ENCODE measurements around the gene CERKL. TPM values are rescaled to one million over a fixed set of nuclear protein-coding genes. Genes with fewer than 3 reads are reported as not detected.
A peak's percentile ranks its signal among the peaks of the same experiment; 100 is the strongest.
"Not testable (repeated sequence)": the region's sequence is repeated elsewhere in the genome, so short reads cannot be mapped to it uniquely, and the experiment has no call there.

The CERKL gene
- not detected for total RNA-seq

GRCh38 chr2:181656450-181657291, at the start of gene CERKL:
TSS of gene CERKL (minus strand) at chr2:181657105. CDS start at chr2:181657006, 99 bp downstream.
- DNase-seq, result peak; percentile 12
- H3K36me3 Mint-ChIP-seq (ENCODE audit: low read depth), result no peaks in the 10 kb centered on the region

GRCh38 chr2:181702519-181702918, 45.6 kb upstream of the CERKL start:
- H3K27ac Mint-ChIP-seq; DNase-seq; H3K4me3 Mint-ChIP-seq; H3K4me1 Mint-ChIP-seq; H3K27me3 Mint-ChIP-seq; H3K36me3 Mint-ChIP-seq (ENCODE audit: low read depth); POLR2A ChIA-PET: not testable (repeated sequence)
- H3K9me3 Mint-ChIP-seq, result peaks cover 18% of the 10 kb centered on the region
- CTCF ChIA-PET, result interaction anchor here (1.2 kb wide), 1 partner anchor 13 kb away, joined by 3 read pairs; no protein-coding TSS in a partner anchor

More at GRCh38 chr2:181656450-181657291, at the start of gene CERKL:
- Mint-ChIP-seq H3K27me3 (peaks cover 60% of the 10 kb centered on the region), H3K27ac (peak within 1 kb of the TSS; percentile 51), H3K4me1 (peaks cover 8% of the 10 kb centered on the region), H3K4me3 (peak within 1 kb of the TSS; percentile 69), H3K9me3 (no peaks in the 10 kb centered on the region)
- ChIA-PET POLR2A (no interaction called here), CTCF (interaction anchor here (0.8 to 1.4 kb wide), 2 partner anchors 13 to 18 kb away, joined by 3 to 4 read pairs; no protein-coding TSS in a partner anchor)

GRCh38 chr2:181698223-181698622, 41.3 kb upstream of the CERKL start:
- Mint-ChIP-seq H3K9me3 (peaks cover 9% of the 10 kb centered on the region), H3K4me3 (no peak overlapping the region), H3K27ac (no peak overlapping the region), H3K4me1 (no peaks in the 10 kb centered on the region), H3K27me3 (peaks cover 15% of the 10 kb centered on the region), H3K36me3 (ENCODE audit: low read depth) (no peaks in the 10 kb centered on the region)
- ChIA-PET POLR2A (no interaction called here), CTCF (no interaction called here)
- DNase-seq, result no peak

- peaks cover 15% of the 10 kb centered on the region for H3K27me3 Mint-ChIP-seq
- no peaks in the 10 kb centered on the region for H3K36me3 Mint-ChIP-seq (ENCODE audit: low read depth)
- no peak for DNase-seq
- H3K9me3 Mint-ChIP-seq, result peaks cover 4% of the 10 kb centered on the region
- H3K4me1 Mint-ChIP-seq, result no peaks in the 10 kb centered on the region
- ChIA-PET CTCF (interaction anchor here (0.7 kb wide), 1 partner anchor 103 kb away, joined by 3 read pairs; no protein-coding TSS in a partner anchor), POLR2A (no interaction called here)
- H3K27ac Mint-ChIP-seq, result no peak overlapping the region
- H3K4me3 Mint-ChIP-seq, result no peak overlapping the region
Measured at GRCh38 chr2:181697571-181697970, 40.7 kb upstream of the CERKL start.

GRCh38 chr2:181697126-181697525, 40.2 kb upstream of the CERKL start:
- no peaks in the 10 kb centered on the region for H3K4me1 Mint-ChIP-seq
- H3K27me3 Mint-ChIP-seq, result peaks cover 15% of the 10 kb centered on the region
- no peak for DNase-seq
- no peak overlapping the region for H3K4me3 Mint-ChIP-seq
- no peaks in the 10 kb centered on the region for H3K36me3 Mint-ChIP-seq (ENCODE audit: low read depth)
- ChIA-PET POLR2A (no interaction called here), CTCF (interaction anchor here (0.7 kb wide), 1 partner anchor 103 kb away, joined by 3 read pairs; no protein-coding TSS in a partner anchor)
- H3K9me3 Mint-ChIP-seq, result no peaks in the 10 kb centered on the region
- no peak overlapping the region for H3K27ac Mint-ChIP-seq

GRCh38 chr2:181694271-181694670, 37.4 kb upstream of the CERKL start:
- H3K36me3 Mint-ChIP-seq (ENCODE audit: low read depth), result no peaks in the 10 kb centered on the region
- no peak overlapping the region for H3K27ac Mint-ChIP-seq
- H3K4me3 Mint-ChIP-seq, result no peak overlapping the region
- no peaks in the 10 kb centered on the region for H3K4me1 Mint-ChIP-seq
- no peak for DNase-seq
- no peaks in the 10 kb centered on the region for H3K9me3 Mint-ChIP-seq
- ChIA-PET POLR2A (no interaction called here), CTCF (no interaction called here)
- H3K27me3 Mint-ChIP-seq, result peaks cover 21% of the 10 kb centered on the region

GRCh38 chr2:181690860-181691259, 34.0 kb upstream of the CERKL start:
- Mint-ChIP-seq H3K4me3 (no peak overlapping the region), H3K4me1 (no peaks in the 10 kb centered on the region), H3K27me3 (peaks cover 30% of the 10 kb centered on the region), H3K9me3 (no peaks in the 10 kb centered on the region), H3K36me3 (ENCODE audit: low read depth) (no peaks in the 10 kb centered on the region), H3K27ac (no peak overlapping the region)
- no peak for DNase-seq
- POLR2A ChIA-PET, result no interaction called here
- CTCF ChIA-PET, result no interaction called here

- ChIA-PET POLR2A (no interaction called here), CTCF (no interaction called here)
- DNase-seq, result no peak
- H3K4me1 Mint-ChIP-seq, result peaks cover 20% of the 10 kb centered on the region
- H3K4me3 Mint-ChIP-seq, result no peak overlapping the region
- H3K36me3 Mint-ChIP-seq (ENCODE audit: low read depth), result peaks cover 6% of the 10 kb centered on the region
- peaks cover 7% of the 10 kb centered on the region for H3K9me3 Mint-ChIP-seq
- no peak overlapping the region for H3K27ac Mint-ChIP-seq
- peaks cover 66% of the 10 kb centered on the region for H3K27me3 Mint-ChIP-seq
Measured at GRCh38 chr2:181686576-181687185, 29.8 kb upstream of the CERKL start.

- CTCF ChIA-PET, result no interaction called here
- POLR2A ChIA-PET, result no interaction called here
- DNase-seq, result no peak
- H3K4me3 Mint-ChIP-seq, result no peak overlapping the region
- peaks cover 11% of the 10 kb centered on the region for H3K36me3 Mint-ChIP-seq (ENCODE audit: low read depth)
- H3K27ac Mint-ChIP-seq, result no peak overlapping the region
- H3K9me3 Mint-ChIP-seq, result peaks cover 10% of the 10 kb centered on the region
- peaks cover 79% of the 10 kb centered on the region for H3K27me3 Mint-ChIP-seq
- H3K4me1 Mint-ChIP-seq, result peaks cover 34% of the 10 kb centered on the region
Measured at GRCh38 chr2:181685150-181685688, 28.3 kb upstream of the CERKL start.

GRCh38 chr2:181684454-181685149, 27.7 kb upstream of the CERKL start:
- Mint-ChIP-seq H3K27ac (peak overlapping the region; percentile 0), H3K36me3 (ENCODE audit: low read depth) (peaks cover 11% of the 10 kb centered on the region), H3K4me1 (peaks cover 34% of the 10 kb centered on the region), H3K9me3 (peaks cover 10% of the 10 kb centered on the region), H3K4me3 (no peak overlapping the region), H3K27me3 (peaks cover 82% of the 10 kb centered on the region)
- CTCF ChIA-PET, result no interaction called here
- no peak for DNase-seq
- POLR2A ChIA-PET, result no interaction called here

GRCh38 chr2:181683518-181684453, 26.9 kb upstream of the CERKL start:
- ChIA-PET CTCF (no interaction called here), POLR2A (no interaction called here)
- Mint-ChIP-seq H3K27ac (no peak overlapping the region), H3K27me3 (peaks cover 85% of the 10 kb centered on the region), H3K4me3 (peak overlapping the region; percentile 17), H3K9me3 (peaks cover 11% of the 10 kb centered on the region), H3K4me1 (peaks cover 38% of the 10 kb centered on the region), H3K36me3 (ENCODE audit: low read depth) (peaks cover 11% of the 10 kb centered on the region)
- no peak for DNase-seq

GRCh38 chr2:181682795-181683517, 26.1 kb upstream of the CERKL start:
- H3K27ac Mint-ChIP-seq, result peak overlapping the region; percentile 66
- DNase-seq, result peak; percentile 6
- H3K36me3 Mint-ChIP-seq (ENCODE audit: low read depth), result peaks cover 13% of the 10 kb centered on the region
- peak overlapping the region; percentile 17 for H3K4me3 Mint-ChIP-seq
- CTCF ChIA-PET, result no interaction called here
- POLR2A ChIA-PET, result no interaction called here
- H3K4me1 Mint-ChIP-seq, result peaks cover 43% of the 10 kb centered on the region
- H3K9me3 Mint-ChIP-seq, result peaks cover 15% of the 10 kb centered on the region
- peaks cover 91% of the 10 kb centered on the region for H3K27me3 Mint-ChIP-seq

Data from activated CD4-positive, alpha-beta T cell treated with anti-CD3 and anti-CD28 coated beads, Interleukin-2, amount 10 ng/mL, durations not matched to agents 7 days and 5 days (primary cell).